Keratinocyte (primary cell): ENCODE data around the gene GLOD5. TPM values are rescaled to one million over a fixed set of nuclear protein-coding genes. Genes with fewer than 3 reads are reported as not detected.
A peak's percentile ranks its signal among the peaks of the same experiment; 100 is the strongest.

Source experiments
- DNase-seq: peaks from one replicate; pipeline ENCODE4 v3.0.0-alpha.2; 2011; ENCODE audit warnings: low read depth, missing footprints, low spot score
- FAIRE-seq: peaks from 2 replicates; lab custom pipeline; 2011; peaks lifted over from hg19 to GRCh38; lab: Jason Lieb, UNC
- H2AFZ ChIP-seq: 2 replicates; pipeline ENCODE4 v1.6.0; 2012; ENCODE audit warnings: low read length, control low read depth, inconsistent platforms; ENCODE audit not compliant: control insufficient read depth
- H3K27ac ChIP-seq: 2 replicates; pipeline ENCODE4 v1.5.1; 2011; ENCODE audit warnings: low read length; ENCODE audit not compliant: control insufficient read depth, insufficient read depth
- H3K27me3 ChIP-seq: 3 replicates; pipeline ENCODE4 v1.6.0; 2011; ENCODE audit warnings: low read length; ENCODE audit not compliant: control insufficient read depth, insufficient read depth; ENCODE audit errors: extremely low read depth
- H3K36me3 ChIP-seq, 2 experiments: 2 replicates in 1 of 2; 3 replicates in 1 of 2; pipeline ENCODE4 v1.5.1; 2011; ENCODE audit warnings: low read length in 2 of 2, mild to moderate bottlenecking in 1 of 2; ENCODE audit not compliant: control insufficient read depth in 2 of 2, insufficient read depth in 2 of 2; ENCODE audit errors: extremely low read depth in 1 of 2
- H3K4me1 ChIP-seq: 3 replicates; pipeline ENCODE4 v1.5.1; 2011; ENCODE audit warnings: low read length; ENCODE audit not compliant: control insufficient read depth, insufficient read depth; ENCODE audit errors: extremely low read depth
- H3K4me2 ChIP-seq: 3 replicates; pipeline ENCODE4 v1.6.0; 2011; ENCODE audit warnings: low read depth, low read length; ENCODE audit not compliant: control insufficient read depth, insufficient read depth; ENCODE audit errors: extremely low read depth
- H3K4me3 ChIP-seq, 3 experiments: fragments of 200-600 bp in 1 of 3; sonication (generic) in 1 of 3; 2 replicates in 2 of 3; 3 replicates in 1 of 3; pipeline ENCODE4 v1.5.1; 2011 to 2016; ENCODE audit warnings: low read length in 3 of 3, mild to moderate bottlenecking in 3 of 3, control low read depth in 2 of 3, inconsistent platforms in 1 of 3, low read depth in 1 of 3, mixed read lengths in 1 of 3, mixed run types in 1 of 3, moderate library complexity in 1 of 3; ENCODE audit not compliant: control insufficient read depth in 2 of 3, insufficient read depth in 2 of 3; ENCODE audit errors: extremely low read depth in 1 of 3
- H3K79me2 ChIP-seq: 2 replicates; pipeline ENCODE4 v1.6.0; 2012; ENCODE audit warnings: low read length; ENCODE audit not compliant: control insufficient read depth, insufficient read depth
- H3K9ac ChIP-seq: 3 replicates; pipeline ENCODE4 v1.6.0; 2011; ENCODE audit warnings: low read length; ENCODE audit not compliant: control insufficient read depth, insufficient read depth; ENCODE audit errors: extremely low read depth
- H3K9me1 ChIP-seq: 3 replicates; pipeline ENCODE4 v1.6.0; 2011; ENCODE audit warnings: low read length; ENCODE audit not compliant: control insufficient read depth, insufficient read depth; ENCODE audit errors: extremely low read depth
- H3K9me3 ChIP-seq: 2 replicates; pipeline ENCODE4 v1.5.1; 2012; ENCODE audit warnings: low read depth, low read length; ENCODE audit not compliant: control insufficient read depth
- H4K20me1 ChIP-seq: 3 replicates; pipeline ENCODE4 v1.6.0; 2011; ENCODE audit warnings: low read length; ENCODE audit not compliant: control insufficient read depth, insufficient read depth; ENCODE audit errors: extremely low read depth
- CTCF ChIP-seq, 3 experiments: IDR thresholded peaks in 1 of 3; conservative IDR thresholded peaks in 1 of 3; optimal IDR thresholded peaks in 1 of 3; 2 replicates in 2 of 3; 3 replicates in 1 of 3; pipeline versions ENCODE3 to v1.5.1; 2011; ENCODE audit warnings: low read length in 3 of 3, mild to moderate bottlenecking in 3 of 3, moderate library complexity in 2 of 3, control low read depth in 1 of 3, inconsistent platforms in 1 of 3; ENCODE audit not compliant: insufficient read depth in 2 of 3; ENCODE audit errors: extremely low read depth in 1 of 3
- EZH2 ChIP-seq: IDR thresholded peaks from one replicate; pipeline ENCODE4 v1.6.1; 2012; ENCODE audit warnings: inconsistent platforms, mild to moderate bottlenecking, low read length, moderate library complexity
- dilution Hi-C: fragments of 300-500 bp; cut with MboI; formaldehyde crosslinking; loops from one replicate; pipeline ENCODE4 v1.7.0; 2020; ENCODE audit warnings: low sequenced_read_pairs; ENCODE audit not compliant: extremely low pct_ligation_motif_present
- polyA plus RNA-seq, 5 experiments: library from polyadenylated mRNA; depleted of rRNA in 3 of 5; stranded (reverse) in 3 of 5; stranded (forward) in 1 of 5; unstranded in 1 of 5; fragments of >200 nt; gene quantifications; 1 replicate in 1 of 5; 2 replicates in 3 of 5; 3 replicates in 1 of 5; pipeline versions ENCODE4 v1.2.1 to v1.2.3, GENCODE V29; 2011 to 2012; ENCODE audit warnings: missing spikeins in 2 of 5, low read depth in 1 of 5, low replicate concordance in 1 of 5

Gene GLOD5
- polyA plus RNA-seq, 1 donor (not counting 4 experiments of a cell fraction or from before 2014, with no cell fraction given): not detected

- no peak for FAIRE-seq
- Histone ChIP-seq H3K4me2 (peak overlapping the region; percentile 63), H3K36me3 (peaks cover 0 to 1% of the 10 kb centered on the region in 2 experiments), H3K27me3 (no peaks in the 10 kb centered on the region), H4K20me1 (no peaks in the 10 kb centered on the region), H3K9ac (peak overlapping the region; percentile 94), H3K79me2 (no peaks in the 10 kb centered on the region), H2AFZ (peak overlapping the region; percentile 63), H3K9me1 (no peaks in the 10 kb centered on the region), H3K4me1 (peaks cover 4% of the 10 kb centered on the region), H3K4me3 (peak overlapping the region; percentile 48 to 74 (median 71)), H3K9me3 (no peaks in the 10 kb centered on the region), H3K27ac (peak overlapping the region; percentile 94)
- DNase-seq: peak; percentile 25
- TF ChIP-seq EZH2: no peak
- dilution Hi-C loops: no loop called here
Measured at GRCh38 chrX:48802089-48802904, 40.8 kb downstream of the GLOD5 start.

DNA sequence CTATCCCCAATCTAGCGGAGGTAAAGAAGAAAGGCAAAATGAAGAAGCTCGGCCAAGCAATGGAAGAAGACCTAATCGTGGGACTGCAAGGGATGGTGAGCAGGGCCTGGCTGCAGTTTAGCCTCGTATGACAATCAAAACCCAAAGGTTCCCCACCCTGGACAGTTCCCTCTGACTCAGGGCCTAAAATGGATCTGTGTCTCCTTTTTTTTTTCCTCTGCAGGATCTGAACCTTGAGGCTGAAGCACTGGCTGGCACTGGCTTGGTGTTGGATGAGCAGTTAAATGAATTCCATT is 41.3 kb downstream of the GLOD5 start:
- H3K4me2 ChIP-seq: peak overlapping the region; percentile 63
- H3K79me2 ChIP-seq: no peaks in the 10 kb centered on the region
- peak overlapping the region; percentile 94 for H3K9ac ChIP-seq
- TF ChIP-seq EZH2 (no peak), CTCF (optimal IDR thresholded peaks at IDR 0.05 in 1 of 3, IDR thresholded peaks at IDR 0.05 in 1 of 3, conservative IDR thresholded peaks at IDR 0.05 in 1 of 3; ENCODE audit: extremely low read depth in 1 of 3, insufficient read depth in 2 of 3, low read length in 3 of 3) (no peak)
- H3K9me1 ChIP-seq: no peaks in the 10 kb centered on the region
- FAIRE-seq: no peak
- DNase-seq: no peak
- peaks cover 0 to 1% of the 10 kb centered on the region in 2 experiments for H3K36me3 ChIP-seq
- H4K20me1 ChIP-seq: no peaks in the 10 kb centered on the region
- dilution Hi-C loops: no loop called here
- peak overlapping the region; percentile 48 to 74 (median 71) for H3K4me3 ChIP-seq
- no peaks in the 10 kb centered on the region for H3K9me3 ChIP-seq
- no peaks in the 10 kb centered on the region for H3K27me3 ChIP-seq
- peaks cover 4% of the 10 kb centered on the region for H3K4me1 ChIP-seq
- H2AFZ ChIP-seq: no peak overlapping the region
- peak overlapping the region; percentile 94 for H3K27ac ChIP-seq
